GM12801 (cell line): Measurements from ENCODE around the gene RPS6KA3.

Experiments
- TF ChIP-seq, protein P1 (sequence below): IDR thresholded peaks from one replicate; pipeline ENCODE4 v1.5.1; 2011; ENCODE audit warnings: control low read depth; ENCODE audit not compliant: insufficient read length; ENCODE audit errors: extremely low read depth

The RPS6KA3 gene

DNA sequence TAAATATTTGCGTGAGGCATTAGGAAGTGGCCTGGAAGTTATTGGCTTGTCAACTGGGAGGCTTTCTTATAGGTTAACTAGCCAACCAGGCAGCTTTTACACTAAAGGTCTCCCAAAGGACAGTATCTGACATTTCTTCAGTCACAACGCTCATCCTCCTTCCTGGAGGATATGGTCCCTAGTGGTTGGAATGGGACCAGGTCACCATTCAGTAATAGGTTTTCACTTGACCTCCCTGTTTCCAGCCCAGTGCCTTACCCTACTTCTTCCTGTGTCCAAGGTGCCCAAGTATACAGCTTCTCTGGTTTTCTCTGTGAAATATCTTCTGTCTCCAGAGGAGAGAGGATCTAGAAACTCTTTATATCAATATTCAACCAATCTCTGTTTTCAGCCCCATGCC, 38.5 kb downstream of the RPS6KA3 start:
- TF ChIP-seq, protein P1, sequence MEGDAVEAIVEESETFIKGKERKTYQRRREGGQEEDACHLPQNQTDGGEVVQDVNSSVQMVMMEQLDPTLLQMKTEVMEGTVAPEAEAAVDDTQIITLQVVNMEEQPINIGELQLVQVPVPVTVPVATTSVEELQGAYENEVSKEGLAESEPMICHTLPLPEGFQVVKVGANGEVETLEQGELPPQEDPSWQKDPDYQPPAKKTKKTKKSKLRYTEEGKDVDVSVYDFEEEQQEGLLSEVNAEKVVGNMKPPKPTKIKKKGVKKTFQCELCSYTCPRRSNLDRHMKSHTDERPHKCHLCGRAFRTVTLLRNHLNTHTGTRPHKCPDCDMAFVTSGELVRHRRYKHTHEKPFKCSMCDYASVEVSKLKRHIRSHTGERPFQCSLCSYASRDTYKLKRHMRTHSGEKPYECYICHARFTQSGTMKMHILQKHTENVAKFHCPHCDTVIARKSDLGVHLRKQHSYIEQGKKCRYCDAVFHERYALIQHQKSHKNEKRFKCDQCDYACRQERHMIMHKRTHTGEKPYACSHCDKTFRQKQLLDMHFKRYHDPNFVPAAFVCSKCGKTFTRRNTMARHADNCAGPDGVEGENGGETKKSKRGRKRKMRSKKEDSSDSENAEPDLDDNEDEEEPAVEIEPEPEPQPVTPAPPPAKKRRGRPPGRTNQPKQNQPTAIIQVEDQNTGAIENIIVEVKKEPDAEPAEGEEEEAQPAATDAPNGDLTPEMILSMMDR, result no peak

DNA sequence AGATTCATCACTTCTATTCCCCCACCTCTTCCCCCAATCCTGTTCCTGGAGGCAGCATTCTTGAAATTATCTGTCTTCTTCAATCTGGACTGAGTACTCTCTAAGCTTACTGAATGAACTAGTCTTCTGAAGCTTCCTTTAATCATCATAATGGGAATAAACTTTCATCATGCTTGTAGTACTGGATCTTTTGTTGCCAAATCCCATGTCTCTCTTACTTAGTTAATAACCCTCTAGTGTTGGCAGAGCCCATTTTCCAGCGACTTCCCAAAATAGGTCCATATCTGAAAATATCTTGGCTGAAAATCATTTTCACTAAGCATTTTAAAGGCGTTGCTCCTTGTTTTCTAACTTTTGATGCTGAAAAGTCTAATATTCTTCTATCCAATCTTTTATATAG, 39.6 kb downstream of the RPS6KA3 start:
- TF ChIP-seq, protein P1, result no peak

DNA sequence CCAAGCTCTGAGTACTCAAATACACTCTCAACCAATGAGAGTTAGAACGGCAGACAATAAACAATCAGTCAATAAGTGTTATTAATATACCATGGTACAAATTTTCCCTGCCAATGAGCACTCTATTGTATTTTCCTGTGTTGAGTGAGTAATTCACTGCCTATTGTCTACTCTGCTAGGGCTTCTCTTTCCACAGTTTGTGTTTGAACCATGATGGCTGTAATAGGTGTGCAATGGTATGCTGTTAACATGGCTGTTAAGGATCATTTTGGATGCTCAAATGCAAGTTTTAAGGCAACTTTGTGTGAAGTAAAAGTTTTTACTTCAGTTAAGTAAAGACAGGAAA, 41.2 kb downstream of the RPS6KA3 start:
- TF ChIP-seq, protein P1, result no peak

DNA sequence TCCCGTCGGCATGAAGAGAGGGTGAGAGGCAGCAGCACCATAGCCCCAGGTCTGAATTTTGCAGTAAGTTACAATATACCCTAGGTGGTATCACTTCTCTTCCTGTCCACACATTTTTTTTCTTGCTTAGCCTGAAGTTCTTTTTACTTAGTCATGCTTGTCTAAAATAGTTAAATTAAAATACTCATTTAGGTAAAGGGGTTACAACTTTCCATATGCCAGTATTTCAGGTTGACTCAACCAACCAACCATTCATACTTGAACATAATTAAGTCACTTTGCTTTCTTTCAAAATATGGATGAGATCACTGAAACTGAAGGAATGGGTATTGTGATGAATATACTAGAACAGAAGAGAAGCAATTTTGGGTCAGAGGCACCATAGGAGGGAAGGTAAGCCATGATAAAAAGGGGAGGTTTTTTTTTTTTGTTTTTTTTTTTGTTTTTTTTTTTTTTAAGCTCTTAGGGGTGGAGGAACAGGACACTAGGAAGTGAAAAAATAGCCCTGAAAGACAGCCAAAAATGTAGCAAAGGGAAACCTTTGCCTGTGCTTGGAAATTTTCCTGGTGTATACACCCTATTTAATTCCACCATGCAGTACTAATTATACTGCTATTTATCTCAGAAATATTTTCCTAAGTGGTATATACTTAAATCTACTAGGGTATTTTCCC, 41.8 kb downstream of the RPS6KA3 start:
- TF ChIP-seq, protein P1, result no peak

DNA sequence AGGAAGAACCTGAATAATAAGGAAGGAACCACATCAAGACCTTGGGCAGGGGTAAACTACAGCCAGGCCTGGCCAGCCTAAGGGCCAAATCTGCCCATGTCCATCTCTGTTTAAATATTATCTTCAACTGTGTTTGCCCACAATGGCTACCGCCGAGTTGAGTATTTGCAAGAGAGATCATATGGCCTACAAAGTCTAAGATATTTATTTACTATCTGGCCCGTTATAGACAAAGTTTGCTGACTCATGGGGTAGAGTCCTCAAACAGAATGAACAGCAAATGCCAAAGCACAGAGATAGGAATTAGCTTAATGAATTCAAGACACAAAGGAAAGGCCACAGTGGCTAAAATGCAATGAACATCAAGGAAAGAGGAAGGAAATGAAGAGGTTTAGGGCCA, 44.8 kb downstream of the RPS6KA3 start:
- TF ChIP-seq, protein P1, result no peak

DNA sequence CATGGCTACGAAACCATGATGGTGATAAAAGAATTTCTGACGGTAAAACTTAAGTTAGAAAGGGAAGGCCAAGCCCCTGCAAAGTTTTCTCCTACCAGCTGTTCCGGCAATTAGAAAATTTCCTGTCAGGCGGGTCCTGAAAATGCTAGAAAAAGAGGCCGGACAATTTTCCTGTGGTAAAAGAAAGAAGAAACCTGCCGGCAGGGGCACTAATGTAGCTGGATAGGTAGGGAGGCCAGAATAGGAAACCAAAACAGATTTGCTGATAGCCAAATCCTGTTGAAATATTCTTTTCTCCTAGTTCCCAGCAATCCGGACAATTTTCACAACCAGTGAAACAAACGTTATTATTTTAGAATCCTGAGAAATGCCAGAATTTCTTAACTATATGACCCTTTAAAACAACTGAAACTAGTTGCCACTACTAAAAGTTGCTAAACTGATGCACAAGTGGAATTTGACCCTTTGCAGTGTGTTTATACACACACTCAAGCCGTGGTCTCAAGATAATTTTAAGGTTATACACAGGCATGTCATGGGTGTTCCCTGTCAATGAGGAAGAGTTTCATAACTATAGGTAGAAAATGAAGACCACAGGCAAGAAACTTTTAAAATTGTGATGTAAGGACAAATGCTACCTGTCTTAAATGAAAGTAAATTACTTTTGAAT, 47.7 kb downstream of the RPS6KA3 start:
- TF ChIP-seq, protein P1, result no peak

DNA sequence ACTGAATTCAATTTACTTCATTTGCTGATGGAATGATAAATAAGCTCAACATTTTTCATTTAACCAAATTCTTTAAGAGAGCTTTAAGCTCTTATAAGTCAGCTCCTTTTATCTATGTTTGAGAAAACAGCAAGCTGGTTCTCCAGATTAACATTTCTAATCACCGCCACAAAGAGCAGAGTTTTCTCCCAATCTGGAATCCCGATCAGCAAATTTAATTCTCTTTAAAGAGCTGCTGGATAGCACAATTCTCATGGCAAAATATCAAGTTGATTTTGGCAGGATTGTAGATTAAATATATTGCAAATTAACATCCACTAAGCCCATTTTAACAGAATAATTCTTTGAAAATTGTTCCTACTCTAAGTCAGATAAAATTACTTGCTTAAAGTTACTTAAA, 48.8 kb downstream of the RPS6KA3 start:
- TF ChIP-seq, protein P1, result no peak
